HG03520 (cell line): ENCODE measurements around the gene HECTD2.
"Not testable (repeated sequence)": the region's sequence is repeated elsewhere in the genome, so short reads cannot be mapped to it uniquely, and the experiment has no call there.

Experiments used
- ATAC-seq: cut with Tn5 transposase; IDR thresholded peaks from one replicate; pipeline ENCODE4 v1.9.1; 2021; ENCODE audit warnings: mild to moderate bottlenecking, moderate library complexity; ENCODE audit not compliant: unreplicated experiment

Gene HECTD2

DNA sequence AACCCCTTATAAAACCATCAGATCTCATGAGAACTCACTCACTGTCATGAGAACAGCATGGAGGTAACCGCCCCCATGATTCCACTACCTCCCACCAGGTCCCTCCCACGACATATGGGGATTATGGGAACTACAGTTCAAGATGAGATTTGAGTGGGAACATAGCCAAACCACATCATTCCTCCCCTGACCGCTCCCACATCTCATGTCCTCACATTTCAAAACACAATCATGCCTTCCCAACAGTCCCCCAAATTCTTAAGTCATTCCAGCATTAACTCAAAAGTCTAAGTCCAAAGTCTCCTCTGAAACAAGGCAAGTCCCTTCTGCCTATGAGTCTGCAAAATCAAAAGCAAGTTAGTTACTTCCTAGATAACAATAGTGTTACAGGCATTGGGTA, 150.7 kb downstream of the HECTD2 start:
- not testable (repeated sequence) for ATAC-seq

- ATAC-seq = no peak
Observed at GRCh38 chr10:91562839-91563581, 152.9 kb downstream of the HECTD2 start.

GRCh38 chr10:91564026-91564425, 153.9 kb downstream of the HECTD2 start:
- no peak for ATAC-seq
